A549 (cell line): Measurements from ENCODE around the gene C3orf52. TPM values are rescaled to one million over a fixed set of nuclear protein-coding genes. Genes with fewer than 3 reads are reported as not detected.

Experiments used
- ATAC-seq, 2 experiments: fragments of 200-7000 bp in 1 of 2; fragments of >200 bp in 1 of 2; cut with Nextera tagmentation in 1 of 2; cut with Tn5 transposase in 1 of 2; 3 replicates each; pipeline versions ENCODE4 v1.8.0 to v1.9.1; 2018 to 2020; ENCODE audit warnings: mild to moderate bottlenecking in 1 of 2, moderate library complexity in 1 of 2
- CTCF ChIA-PET: fragments of 300-600 bp; sonication (Branson Sonifier 250); formaldehyde crosslinking; extraction: SDS; loops from one replicate; lab custom pipeline; 2021; ENCODE audit warnings: antibody characterized with exemption, inconsistent platforms; lab: Yijun Ruan, JAX
- POLR2A ChIA-PET: fragments of 350-600 bp; formaldehyde crosslinking; extraction: SDS; loops from one replicate; lab custom pipeline; 2021; ENCODE audit warnings: antibody characterized with exemption, inconsistent platforms; lab: Yijun Ruan, JAX
- DNase-seq, 2 experiments: peaks; one replicate each; pipeline versions ENCODE4 v3.0.0 to v3.0.0-alpha.2; 2011 to 2016; ENCODE audit warnings: low read depth in 1 of 2, low spot score in 1 of 2
- FAIRE-seq: peaks from 2 replicates; lab custom pipeline; 2011; peaks lifted over from hg19 to GRCh38; lab: Jason Lieb, UNC
- H3K27ac ChIP-seq, 2 experiments: fragments of >200 bp; sonication (Bioruptor Twin); formaldehyde crosslinking; 3 replicates each; pipeline ENCODE4 v1.5.1; 2016 to 2017
- H3K4me1 ChIP-seq: fragments of >200 bp; sonication (Bioruptor Twin); formaldehyde crosslinking; 3 replicates; pipeline ENCODE4 v1.6.1; 2016
- H3K4me2 ChIP-seq: fragments of >200 bp; sonication (Bioruptor Twin); formaldehyde crosslinking; 3 replicates; pipeline ENCODE4 v1.6.1; 2016
- H3K4me3 ChIP-seq: fragments of >200 bp; sonication (Bioruptor Twin); formaldehyde crosslinking; 3 replicates; pipeline ENCODE4 v1.5.1; 2016
- H3K9me3 ChIP-seq: fragments of >200 bp; sonication (Bioruptor Twin); formaldehyde crosslinking; 3 replicates; pipeline ENCODE4 v1.6.1; 2016
- CBX2 ChIP-seq: fragments of 200-600 bp; sonication (generic); IDR thresholded peaks from 2 replicates; pipeline ENCODE4 v1.6.1; 2016; ENCODE audit warnings: low read depth, mild to moderate bottlenecking, borderline replicate concordance
- CEBPB ChIP-seq, 2 experiments: fragments of >200 bp in 1 of 2; sonication (Bioruptor Twin) in 1 of 2; formaldehyde crosslinking in 1 of 2; IDR thresholded peaks; 2 replicates each; pipeline ENCODE4 v1.6.1; 2012 to 2016
- CHD2 ChIP-seq: fragments of 150-350 bp; IDR thresholded peaks from 2 replicates; pipeline ENCODE4 v1.6.1; 2014; ENCODE audit warnings: low read length; ENCODE audit not compliant: partially characterized antibody
- EHF ChIP-seq: fragments of 250-450 bp; sonication (Bioruptor Pico); IDR thresholded peaks from 2 replicates; pipeline ENCODE4 v1.5.0; 2020; ENCODE audit warnings: mild to moderate bottlenecking
- ESRRA ChIP-seq: fragments of 150-350 bp; IDR thresholded peaks from 2 replicates; pipeline ENCODE4 v1.6.1; 2014; ENCODE audit warnings: mild to moderate bottlenecking, low read length, borderline replicate concordance
- FOSB ChIP-seq: fragments of 250-450 bp; sonication (Bioruptor Pico); IDR thresholded peaks from 2 replicates; pipeline ENCODE4 v1.5.0; 2020; ENCODE audit warnings: mild to moderate bottlenecking, moderate library complexity
- FOSL2 ChIP-seq, 2 experiments: fragments of 450-650 bp in 1 of 2; fragments of >200 bp in 1 of 2; sonication (Bioruptor Twin) in 1 of 2; formaldehyde crosslinking; IDR thresholded peaks; 2 replicates each; pipeline versions ENCODE4 v1.5.0 to v1.6.1; 2016 to 2020; ENCODE audit warnings: mild to moderate bottlenecking in 1 of 2, moderate library complexity in 1 of 2
- GATA3 ChIP-seq: IDR thresholded peaks from 2 replicates; pipeline ENCODE4 v1.6.1; 2012; ENCODE audit warnings: borderline replicate concordance
- HDAC2 ChIP-seq: fragments of 200-600 bp; sonication (generic); IDR thresholded peaks from 2 replicates; pipeline ENCODE4 v1.6.1; 2016
- HOXA7 ChIP-seq: fragments of 250-450 bp; sonication (Bioruptor Pico); IDR thresholded peaks from 2 replicates; pipeline ENCODE4 v1.5.0; 2020; ENCODE audit warnings: mild to moderate bottlenecking, moderate library complexity
- HOXB13 ChIP-seq: fragments of 250-450 bp; sonication (Bioruptor Pico); IDR thresholded peaks from 2 replicates; pipeline ENCODE4 v1.5.0; 2020; ENCODE audit warnings: low read depth, mild to moderate bottlenecking, moderate library complexity
- MAFK ChIP-seq: fragments of 450-650 bp; IDR thresholded peaks from 2 replicates; pipeline ENCODE4 v1.6.1; 2014; ENCODE audit not compliant: partially characterized antibody
- NPAS2 ChIP-seq: fragments of 250-450 bp; sonication (Bioruptor Pico); IDR thresholded peaks from 2 replicates; pipeline ENCODE4 v1.8.0; 2022; ENCODE audit warnings: mild to moderate bottlenecking, moderate library complexity, borderline replicate concordance
- RAD21 ChIP-seq, 2 experiments: fragments of >200 bp in 1 of 2; sonication (Bioruptor Twin) in 1 of 2; formaldehyde crosslinking in 1 of 2; IDR thresholded peaks in 1 of 2; conservative IDR thresholded peaks in 1 of 2; 2 replicates in 1 of 2; 3 replicates in 1 of 2; pipeline ENCODE4 v1.6.1; 2012 to 2018; ENCODE audit warnings: inconsistent platforms in 1 of 2
- RFX5 ChIP-seq: fragments of 450-650 bp; IDR thresholded peaks from 2 replicates; pipeline ENCODE4 v1.7.1; 2014; ENCODE audit warnings: antibody characterized with exemption, mild to moderate bottlenecking, moderate library complexity
- RNF2 ChIP-seq: fragments of 200-600 bp; sonication (generic); IDR thresholded peaks from 2 replicates; pipeline ENCODE4 v1.6.1; 2016; ENCODE audit warnings: low read depth, mild to moderate bottlenecking, antibody characterized with exemption, moderate library complexity, borderline replicate concordance
- TFCP2L1 ChIP-seq: fragments of 250-450 bp; sonication (Bioruptor Pico); IDR thresholded peaks from 2 replicates; pipeline ENCODE4 v1.5.0; 2021; ENCODE audit warnings: mild to moderate bottlenecking
- ZC3H11A ChIP-seq: fragments of 450-650 bp; IDR thresholded peaks from 2 replicates; pipeline ENCODE4 v1.6.1; 2014; ENCODE audit warnings: antibody characterized with exemption, mild to moderate bottlenecking
- ZFP36 ChIP-seq: fragments of 450-650 bp; IDR thresholded peaks from 2 replicates; pipeline ENCODE4 v1.6.1; 2014; ENCODE audit warnings: borderline replicate concordance; ENCODE audit not compliant: partially characterized antibody
- WGBS: methylation state at CpG from one replicate; pipeline ENCODE4 v1.1.6; 2017; ENCODE audit errors: missing lambda C conversion rate; 5-methylcytosine and 5-hydroxymethylcytosine counted together
- polyA plus RNA-seq, 4 experiments: library from polyadenylated mRNA; depleted of rRNA in 3 of 4; stranded (reverse); fragments of >200 nt; fragmentation: RNase III in 1 of 4; extraction: RNeasy Plus Mini Kit Qiagen cat#74134 plus additional on column Dnase treatment in 1 of 4; gene quantifications; 2 replicates in 3 of 4; 3 replicates in 1 of 4; pipeline ENCODE4 v1.2.3, GENCODE V29; 2011 to 2017
- TF ChIP-seq, protein P1 (sequence below): IDR thresholded peaks from 2 replicates; pipeline ENCODE4 v1.6.1; 2012
- TF ChIP-seq, protein P2 (sequence below): fragments of 200-600 bp; sonication (generic); IDR thresholded peaks from 2 replicates; pipeline ENCODE4 v1.6.1; 2016; ENCODE audit warnings: antibody characterized with exemption, mild to moderate bottlenecking, moderate library complexity
- TF ChIP-seq, protein P3 (sequence below): fragments of 450-650 bp; IDR thresholded peaks from 2 replicates; pipeline ENCODE4 v1.6.1; 2014; ENCODE audit warnings: antibody characterized with exemption

C3orf52 gene
- polyA plus RNA-seq, 2 of the 4 experiments (the other 2 are of a cell fraction) = 7.0 to 11.5 TPM

DNA sequence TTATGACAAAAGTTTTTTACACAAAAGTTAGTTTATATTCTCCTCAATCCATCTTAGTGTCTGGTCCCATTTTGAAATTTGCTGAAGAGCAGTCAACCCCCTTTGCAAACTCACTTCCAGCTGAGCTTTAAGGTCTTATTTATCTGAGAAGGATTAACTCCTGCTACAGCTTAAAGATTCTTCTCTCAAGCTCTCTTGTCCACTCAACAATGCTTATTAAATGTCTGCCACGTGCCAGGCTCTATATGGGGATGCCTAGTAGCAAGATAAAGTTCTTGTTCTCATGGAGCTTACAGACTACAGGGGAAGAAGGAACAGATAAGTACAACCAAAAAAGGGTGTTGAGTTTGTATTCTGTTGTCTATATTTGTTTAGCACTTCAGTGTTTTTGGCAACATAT is 33.0 kb upstream of the C3orf52 start (continued):
- TF ChIP-seq, protein P1, sequence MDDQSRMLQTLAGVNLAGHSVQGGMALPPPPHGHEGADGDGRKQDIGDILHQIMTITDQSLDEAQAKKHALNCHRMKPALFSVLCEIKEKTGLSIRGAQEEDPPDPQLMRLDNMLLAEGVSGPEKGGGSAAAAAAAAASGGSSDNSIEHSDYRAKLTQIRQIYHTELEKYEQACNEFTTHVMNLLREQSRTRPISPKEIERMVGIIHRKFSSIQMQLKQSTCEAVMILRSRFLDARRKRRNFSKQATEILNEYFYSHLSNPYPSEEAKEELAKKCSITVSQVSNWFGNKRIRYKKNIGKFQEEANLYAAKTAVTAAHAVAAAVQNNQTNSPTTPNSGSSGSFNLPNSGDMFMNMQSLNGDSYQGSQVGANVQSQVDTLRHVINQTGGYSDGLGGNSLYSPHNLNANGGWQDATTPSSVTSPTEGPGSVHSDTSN = no peak
- TF ChIP-seq HOXB13 (CRISPR knock-in tag) (no peak), FOSB (CRISPR knock-in tag) (no peak), ESRRA (no peak), NPAS2 (CRISPR knock-in tag) (no peak)
- TF ChIP-seq, protein P2, sequence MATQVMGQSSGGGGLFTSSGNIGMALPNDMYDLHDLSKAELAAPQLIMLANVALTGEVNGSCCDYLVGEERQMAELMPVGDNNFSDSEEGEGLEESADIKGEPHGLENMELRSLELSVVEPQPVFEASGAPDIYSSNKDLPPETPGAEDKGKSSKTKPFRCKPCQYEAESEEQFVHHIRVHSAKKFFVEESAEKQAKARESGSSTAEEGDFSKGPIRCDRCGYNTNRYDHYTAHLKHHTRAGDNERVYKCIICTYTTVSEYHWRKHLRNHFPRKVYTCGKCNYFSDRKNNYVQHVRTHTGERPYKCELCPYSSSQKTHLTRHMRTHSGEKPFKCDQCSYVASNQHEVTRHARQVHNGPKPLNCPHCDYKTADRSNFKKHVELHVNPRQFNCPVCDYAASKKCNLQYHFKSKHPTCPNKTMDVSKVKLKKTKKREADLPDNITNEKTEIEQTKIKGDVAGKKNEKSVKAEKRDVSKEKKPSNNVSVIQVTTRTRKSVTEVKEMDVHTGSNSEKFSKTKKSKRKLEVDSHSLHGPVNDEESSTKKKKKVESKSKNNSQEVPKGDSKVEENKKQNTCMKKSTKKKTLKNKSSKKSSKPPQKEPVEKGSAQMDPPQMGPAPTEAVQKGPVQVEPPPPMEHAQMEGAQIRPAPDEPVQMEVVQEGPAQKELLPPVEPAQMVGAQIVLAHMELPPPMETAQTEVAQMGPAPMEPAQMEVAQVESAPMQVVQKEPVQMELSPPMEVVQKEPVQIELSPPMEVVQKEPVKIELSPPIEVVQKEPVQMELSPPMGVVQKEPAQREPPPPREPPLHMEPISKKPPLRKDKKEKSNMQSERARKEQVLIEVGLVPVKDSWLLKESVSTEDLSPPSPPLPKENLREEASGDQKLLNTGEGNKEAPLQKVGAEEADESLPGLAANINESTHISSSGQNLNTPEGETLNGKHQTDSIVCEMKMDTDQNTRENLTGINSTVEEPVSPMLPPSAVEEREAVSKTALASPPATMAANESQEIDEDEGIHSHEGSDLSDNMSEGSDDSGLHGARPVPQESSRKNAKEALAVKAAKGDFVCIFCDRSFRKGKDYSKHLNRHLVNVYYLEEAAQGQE = no peak

DNA sequence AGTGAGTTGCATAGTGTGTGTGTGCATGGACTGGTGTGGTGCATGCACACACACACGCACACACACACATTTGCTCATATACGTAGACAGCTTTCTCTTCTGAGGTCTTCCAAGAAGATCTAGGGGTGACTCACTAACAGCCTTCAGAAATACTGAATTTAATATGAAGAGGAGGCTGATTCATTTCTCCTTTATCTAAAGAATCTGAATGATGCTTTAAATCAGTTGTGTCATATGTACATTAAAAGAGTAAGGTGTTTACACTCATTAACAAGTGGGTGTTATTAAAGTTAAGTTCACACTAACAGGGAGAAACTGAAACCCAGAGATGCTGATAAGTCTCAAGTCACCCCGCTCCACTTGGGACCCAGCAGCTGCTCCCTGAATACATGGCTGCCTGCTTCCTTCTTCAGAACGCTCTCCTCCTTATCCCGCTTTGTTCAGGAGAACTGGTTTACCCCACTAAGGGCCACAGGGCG is 29.7 kb upstream of the C3orf52 start:
- TF ChIP-seq FOSL2 (IDR thresholded peaks at IDR 0.05) = no peak
- peak; percentile 51 for TF ChIP-seq FOSL2 (CRISPR knock-in tag; IDR thresholded peaks at IDR 0.05)
- TF ChIP-seq RAD21 (conservative IDR thresholded peaks at IDR 0.05 in 1 of 2, IDR thresholded peaks at IDR 0.05 in 1 of 2) = no peak
- ATAC-seq (peak; percentile 55 to 66; a peak in 4 of 6 replicates), DNase-seq (peak in 1 of 2 experiments; percentile 26), FAIRE-seq (no peak)
- 65% methylated on average over 6 of the region's 6 CpGs for WGBS
- Histone ChIP-seq H3K4me3 (no peak overlapping the region), H3K4me2 (peak overlapping the region; percentile 28), H3K9me3 (no peaks in the 10 kb centered on the region), H3K4me1 (peaks cover 15% of the 10 kb centered on the region), H3K27ac (0 out of 6 replicates have a peak overlapping the region, but pooled peaks of 1 of the 2 experiments have one; percentile 42)
- POLR2A ChIA-PET = no interaction called here
- CTCF ChIA-PET = interaction anchor here (1.0 to 3.7 kb wide), 3 partner anchors 12 to 78 kb away, joined by 3 to 17 read pairs (median 4); partner anchors contain the start of gene ABHD10

DNA sequence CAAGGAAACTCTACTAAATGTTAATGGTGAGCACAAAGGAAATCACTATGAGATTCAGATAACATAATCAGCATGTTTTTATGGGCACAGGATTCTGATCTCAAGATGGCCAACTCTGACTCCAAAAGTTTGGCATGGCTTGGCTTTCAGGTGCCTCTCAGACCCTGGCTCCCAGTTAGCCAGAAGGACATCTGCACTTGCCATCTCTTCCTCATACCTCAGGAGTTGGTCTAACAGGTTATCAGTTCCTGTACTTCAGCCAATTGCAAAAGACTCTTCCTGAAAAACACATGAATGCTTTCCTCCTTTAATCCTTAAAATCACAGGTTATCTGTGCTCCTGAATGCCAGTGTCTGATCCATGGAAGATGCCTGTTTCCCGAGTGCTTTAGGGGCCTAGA is 26.7 kb upstream of the C3orf52 start:
- ChIA-PET POLR2A (no interaction called here), CTCF (no interaction called here)
- Histone ChIP-seq H3K4me2 (no peak overlapping the region), H3K27ac (no peak overlapping the region), H3K4me3 (no peak overlapping the region), H3K9me3 (no peaks in the 10 kb centered on the region), H3K4me1 (peaks cover 17% of the 10 kb centered on the region)
- FAIRE-seq = peak; percentile 13
- WGBS = 60% methylated on average over 1 of the region's 1 CpG
- ATAC-seq = no peak
- no peak for DNase-seq
- TF ChIP-seq RFX5 (no peak), RNF2 (no peak), TFCP2L1 (no peak), CEBPB (IDR thresholded peaks at IDR 0.05) (no peak), HDAC2 (no peak), NPAS2 (CRISPR knock-in tag) (no peak), GATA3 (no peak), CBX2 (no peak), EHF (no peak), MAFK (no peak), ZFP36 (no peak), ZC3H11A (no peak), HOXA7 (no peak), CHD2 (no peak)
- TF ChIP-seq, protein P3, sequence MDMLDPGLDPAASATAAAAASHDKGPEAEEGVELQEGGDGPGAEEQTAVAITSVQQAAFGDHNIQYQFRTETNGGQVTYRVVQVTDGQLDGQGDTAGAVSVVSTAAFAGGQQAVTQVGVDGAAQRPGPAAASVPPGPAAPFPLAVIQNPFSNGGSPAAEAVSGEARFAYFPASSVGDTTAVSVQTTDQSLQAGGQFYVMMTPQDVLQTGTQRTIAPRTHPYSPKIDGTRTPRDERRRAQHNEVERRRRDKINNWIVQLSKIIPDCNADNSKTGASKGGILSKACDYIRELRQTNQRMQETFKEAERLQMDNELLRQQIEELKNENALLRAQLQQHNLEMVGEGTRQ = no peak
